ENCODE measurements around the gene TRAF3. TPM values are rescaled to one million over a fixed set of nuclear protein-coding genes. Genes with fewer than 3 reads are reported as not detected.
"Not testable (repeated sequence)": the region's sequence is repeated elsewhere in the genome, so short reads cannot be mapped to it uniquely, and the experiment has no call there.

Gene TRAF3
- total RNA-seq, 1 experiment from 2014 or later = 14.0 TPM

DNA sequence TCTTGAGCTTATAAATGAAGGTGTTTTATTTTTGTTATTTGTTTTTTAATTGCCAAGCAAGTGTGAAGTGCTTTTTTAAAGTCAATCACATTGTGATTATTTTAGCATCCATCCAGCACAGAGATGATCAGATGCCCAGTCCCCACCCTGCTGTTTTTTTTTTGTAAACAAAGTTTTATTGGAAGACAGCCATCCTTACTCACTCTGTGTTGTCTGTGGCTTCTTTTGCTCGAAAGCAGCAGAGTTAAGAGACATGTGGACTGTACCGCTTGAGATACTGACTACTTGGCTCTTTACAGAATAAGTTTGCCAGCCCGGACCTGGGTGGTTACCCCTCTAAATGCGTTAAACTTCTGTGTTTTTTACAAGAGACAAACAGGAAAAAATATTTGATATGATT, 114.3 kb downstream of the TRAF3 start:
- peak; percentile 4 for DNase-seq (ENCODE audit: low spot score)

DNA sequence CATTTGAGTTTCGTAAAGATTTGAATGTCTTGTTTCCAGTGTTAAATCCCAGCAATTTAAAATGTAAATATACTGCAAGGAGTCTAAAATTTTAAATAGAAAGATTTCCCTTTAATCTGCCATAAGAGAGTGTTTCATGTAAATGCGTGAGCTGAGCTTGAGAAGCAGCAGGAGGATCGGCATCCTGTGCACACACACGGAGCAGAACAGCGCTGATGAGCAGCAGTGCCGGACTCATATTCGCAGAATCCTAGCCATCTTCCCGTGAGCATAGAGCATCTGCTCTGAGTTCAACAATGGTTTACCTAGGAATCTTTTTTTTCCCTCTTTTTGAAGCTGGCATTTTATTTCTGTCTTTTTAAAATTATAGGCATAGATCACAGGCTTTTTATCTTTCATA, 115.4 kb downstream of the TRAF3 start:
- no peak for DNase-seq (ENCODE audit: low spot score)

DNA sequence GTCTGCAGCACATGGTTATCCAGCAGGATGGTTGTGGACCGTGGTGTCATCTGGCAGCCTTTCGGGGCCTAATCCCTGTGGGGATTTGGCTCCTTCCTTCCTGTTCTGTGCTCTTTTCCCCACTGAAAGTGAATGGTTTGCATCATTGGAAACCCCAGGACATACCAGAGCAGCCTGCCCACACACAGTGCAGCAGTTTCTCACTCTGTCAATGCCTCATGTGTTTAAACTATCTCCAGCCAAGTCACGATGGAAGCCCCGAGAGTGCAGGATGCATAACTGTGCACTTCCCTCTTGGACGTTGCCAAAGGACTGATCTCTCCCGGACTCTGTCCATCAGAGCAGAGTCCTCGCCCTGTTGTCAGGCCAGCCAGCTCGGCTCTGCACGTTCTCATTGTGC, 116.2 kb downstream of the TRAF3 start:
- no peak for DNase-seq (ENCODE audit: low spot score)

DNA sequence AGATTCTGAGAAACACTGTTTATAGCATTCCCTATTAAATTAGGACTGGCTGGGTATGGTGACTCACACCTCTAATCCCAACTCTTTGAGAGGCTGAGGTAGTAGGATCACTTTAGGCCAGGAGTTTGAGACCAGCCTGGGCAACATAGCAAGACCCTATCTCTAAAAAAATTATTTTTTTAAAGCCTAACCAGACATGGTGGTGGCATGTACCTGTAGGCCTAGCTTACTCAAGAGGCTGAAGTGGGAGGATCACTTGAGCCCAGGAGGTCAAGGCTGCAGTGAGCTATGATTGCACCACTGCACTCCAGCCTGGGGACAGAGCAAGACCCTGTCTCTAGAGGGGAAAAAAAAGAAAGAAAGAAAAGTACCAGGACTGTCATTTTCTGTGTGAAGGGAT, 119.5 kb downstream of the TRAF3 start:
- not testable (repeated sequence) for DNase-seq (ENCODE audit: low spot score)

DNA sequence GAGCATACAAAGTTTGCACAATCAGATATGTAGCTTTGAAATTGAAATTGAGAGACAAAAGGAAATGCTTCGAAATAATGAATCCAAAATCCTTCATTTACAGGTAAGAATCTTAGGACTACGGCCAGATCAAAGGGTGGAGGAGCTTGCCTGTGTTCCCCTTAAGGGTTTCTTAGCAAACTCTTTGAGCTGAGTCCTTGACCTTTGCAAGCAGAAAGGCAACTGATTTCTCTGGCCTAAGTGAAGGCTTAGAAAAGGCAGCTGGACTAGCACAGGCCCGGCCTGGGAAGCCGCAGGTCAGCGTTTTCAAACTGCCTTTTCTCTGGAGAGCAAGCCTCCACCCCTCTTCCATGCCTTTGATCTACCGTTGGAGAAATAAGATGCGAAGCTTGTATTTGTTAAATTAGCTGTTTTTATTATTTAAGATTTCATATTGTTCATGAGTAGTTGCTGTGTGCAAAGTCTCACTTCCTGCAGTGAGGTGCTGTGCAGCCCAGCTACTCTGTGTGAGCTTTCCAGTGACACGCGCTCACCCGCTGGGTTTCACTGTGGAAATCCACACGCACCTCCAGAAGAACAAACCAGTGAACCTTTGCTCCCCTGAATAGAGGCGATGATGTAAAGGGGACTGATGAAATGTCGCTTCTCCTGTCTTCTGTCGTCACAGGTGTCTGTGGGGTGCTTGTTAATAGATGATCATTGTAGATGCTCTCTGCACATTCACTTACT, 120.2 kb downstream of the TRAF3 start:
- no peak for DNase-seq (ENCODE audit: low spot score)

DNA sequence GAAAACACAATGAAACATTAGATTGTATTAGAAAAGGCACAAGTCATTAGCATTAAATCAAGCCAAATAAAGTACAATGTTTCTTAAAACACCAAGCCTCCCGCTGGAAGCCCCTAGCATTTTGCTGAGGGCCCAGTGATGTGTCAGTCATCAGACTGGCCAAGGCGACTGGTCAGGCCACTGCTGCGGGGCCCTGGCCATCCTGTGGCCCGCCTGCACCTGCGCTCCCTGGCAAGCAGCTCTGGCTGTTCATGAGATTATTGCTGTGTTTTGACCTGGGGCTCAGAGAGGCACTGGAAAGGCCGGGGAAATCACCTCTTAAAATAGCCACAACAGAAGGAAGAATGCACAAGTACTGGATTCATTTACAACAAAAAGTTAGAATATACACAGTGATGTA, 121.0 kb downstream of the TRAF3 start:
- no peak for DNase-seq (ENCODE audit: low spot score)

DNA sequence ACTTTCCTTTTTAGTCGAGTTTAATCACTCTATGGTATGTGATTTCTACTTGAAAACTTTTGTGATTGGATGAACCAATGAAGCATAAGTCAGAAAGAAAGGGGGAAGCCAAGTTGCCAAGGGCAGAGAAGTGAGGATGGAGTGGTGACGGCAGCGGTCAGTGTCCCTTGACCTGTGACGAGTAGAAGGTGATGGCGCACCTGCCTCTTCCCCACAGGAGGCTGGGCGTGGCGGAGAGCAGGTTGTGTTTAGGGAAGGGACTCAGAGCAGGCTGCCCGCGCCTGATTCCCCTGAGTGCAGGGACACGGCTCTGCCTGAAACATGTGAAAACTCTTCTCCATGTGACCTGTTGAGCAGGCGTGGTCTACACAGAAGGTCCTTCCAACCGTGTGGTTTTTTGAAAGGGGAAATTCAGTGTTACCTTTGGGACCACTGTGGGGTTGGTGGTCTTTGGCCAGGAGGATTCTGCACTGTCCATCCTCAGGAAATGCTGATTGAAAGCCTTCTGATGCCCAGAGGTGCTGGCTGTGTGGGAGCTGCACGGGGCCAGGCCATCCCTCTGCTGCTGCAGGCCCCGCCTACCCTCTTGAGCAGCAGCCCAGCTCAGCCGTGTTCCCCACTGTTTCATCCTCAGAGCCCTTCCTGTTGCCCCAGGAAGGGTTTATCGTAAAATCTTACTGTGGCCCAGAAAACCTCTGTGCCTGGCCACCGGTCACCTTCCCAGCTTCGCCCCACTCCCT, 121.7 kb downstream of the TRAF3 start:
- DNase-seq (ENCODE audit: low spot score) = no peak

DNA sequence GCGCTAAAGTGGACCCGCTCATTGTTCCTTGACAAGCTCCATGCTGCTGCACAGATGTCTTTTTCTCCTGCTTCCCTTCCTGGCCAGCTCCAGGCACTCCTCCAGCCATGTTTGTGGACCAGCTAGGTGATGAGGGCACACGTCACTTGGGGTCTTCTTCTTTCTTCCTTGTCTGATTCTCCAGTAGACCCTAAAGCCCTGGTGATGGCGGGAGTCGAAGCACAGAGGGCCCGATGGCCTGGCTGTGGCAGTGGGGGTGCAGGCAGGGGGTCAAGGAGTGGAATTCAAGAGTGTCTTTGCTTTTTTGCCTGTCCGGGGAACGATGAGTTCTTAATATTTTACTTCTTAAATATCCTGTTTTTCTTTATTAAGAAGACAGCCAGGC, 122.3 kb downstream of the TRAF3 start:
- no peak for DNase-seq (ENCODE audit: low spot score)

DNA sequence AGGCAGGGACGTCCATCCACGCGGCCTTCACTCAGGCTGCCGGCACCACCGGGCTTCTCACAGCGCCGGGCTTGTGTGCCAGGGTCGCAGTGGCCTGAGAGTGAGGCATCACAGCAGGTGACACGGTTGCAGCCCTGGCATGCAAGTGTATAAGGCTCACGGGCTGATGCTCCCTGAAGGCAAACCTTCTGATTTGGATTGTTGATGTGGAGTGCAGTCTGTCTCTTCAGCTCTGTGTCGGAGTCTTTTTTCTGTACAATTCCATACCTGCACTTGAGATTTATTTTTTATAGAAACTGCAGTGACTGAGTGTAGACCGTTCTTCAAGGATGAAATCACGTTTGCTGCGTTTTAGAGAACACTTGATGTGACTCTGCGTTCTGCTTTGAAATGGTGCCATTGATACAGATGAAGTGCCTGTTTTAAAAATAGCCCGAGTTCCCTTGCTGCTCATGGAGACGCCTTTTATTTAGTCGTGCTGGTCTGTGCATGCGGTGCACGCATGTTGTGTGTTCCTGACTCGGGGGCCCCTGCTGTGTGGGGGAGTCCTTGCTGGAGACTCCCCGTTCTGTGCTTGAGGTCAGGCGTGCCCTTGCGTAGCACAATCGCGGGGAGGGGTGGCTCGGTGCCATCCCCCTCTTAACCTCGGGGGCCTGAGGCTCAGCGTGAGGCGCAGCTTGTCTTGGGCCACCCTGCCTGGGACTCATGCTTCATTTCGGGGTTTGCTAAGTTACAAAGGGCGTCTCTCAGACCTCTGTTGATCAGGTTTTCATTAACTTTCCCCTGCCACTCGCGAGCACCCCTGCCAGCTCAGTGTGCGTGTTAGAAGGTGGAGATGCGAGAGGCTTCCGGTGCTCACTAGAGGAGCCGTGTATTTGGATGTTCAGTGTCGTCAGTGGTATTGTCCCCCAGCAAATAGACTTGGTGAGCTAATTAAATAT, 123.7 kb downstream of the TRAF3 start:
- no peak for DNase-seq (ENCODE audit: low spot score)

DNA sequence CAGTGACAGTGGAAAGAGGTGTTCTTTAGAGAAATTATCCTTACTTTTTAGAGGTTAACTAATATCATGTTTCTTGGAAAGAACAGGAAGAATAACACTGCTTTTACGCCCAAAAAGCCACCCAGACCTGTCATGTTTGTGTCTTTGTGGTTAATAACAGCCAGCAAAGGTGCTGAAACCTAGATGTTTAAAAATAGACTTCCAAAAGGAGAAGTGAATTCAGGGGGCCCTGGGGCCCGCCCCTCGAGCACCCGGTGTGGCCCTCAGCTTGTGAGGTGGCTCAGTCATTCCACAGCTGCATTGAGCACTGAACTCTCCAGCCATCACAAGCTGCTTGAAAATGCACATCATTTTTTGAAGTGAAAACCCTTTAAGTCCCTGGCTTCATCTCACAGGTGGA, 124.4 kb downstream of the TRAF3 start:
- no peak for DNase-seq (ENCODE audit: low spot score)

DNA sequence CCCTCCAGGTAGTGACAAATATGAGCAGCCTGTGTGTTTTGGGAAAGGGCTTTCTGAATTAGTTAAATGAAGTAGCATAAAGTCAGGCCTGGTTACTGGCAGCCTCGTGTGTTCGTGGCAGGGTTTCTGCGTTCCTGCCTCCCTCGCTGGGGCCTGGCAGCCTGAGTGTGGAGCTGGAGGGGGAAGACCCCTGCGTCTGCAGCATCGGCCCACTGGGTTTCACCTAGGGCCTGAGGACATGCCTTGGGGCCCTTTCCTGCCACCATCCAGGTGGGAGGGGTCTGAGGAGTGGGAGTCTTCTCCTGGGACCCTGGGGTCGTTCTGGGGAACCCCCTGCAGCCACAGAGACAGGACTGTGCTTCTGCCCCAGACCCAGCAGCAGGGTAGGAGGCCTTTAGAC, 124.8 kb downstream of the TRAF3 start:
- no peak for DNase-seq (ENCODE audit: low spot score)

DNA sequence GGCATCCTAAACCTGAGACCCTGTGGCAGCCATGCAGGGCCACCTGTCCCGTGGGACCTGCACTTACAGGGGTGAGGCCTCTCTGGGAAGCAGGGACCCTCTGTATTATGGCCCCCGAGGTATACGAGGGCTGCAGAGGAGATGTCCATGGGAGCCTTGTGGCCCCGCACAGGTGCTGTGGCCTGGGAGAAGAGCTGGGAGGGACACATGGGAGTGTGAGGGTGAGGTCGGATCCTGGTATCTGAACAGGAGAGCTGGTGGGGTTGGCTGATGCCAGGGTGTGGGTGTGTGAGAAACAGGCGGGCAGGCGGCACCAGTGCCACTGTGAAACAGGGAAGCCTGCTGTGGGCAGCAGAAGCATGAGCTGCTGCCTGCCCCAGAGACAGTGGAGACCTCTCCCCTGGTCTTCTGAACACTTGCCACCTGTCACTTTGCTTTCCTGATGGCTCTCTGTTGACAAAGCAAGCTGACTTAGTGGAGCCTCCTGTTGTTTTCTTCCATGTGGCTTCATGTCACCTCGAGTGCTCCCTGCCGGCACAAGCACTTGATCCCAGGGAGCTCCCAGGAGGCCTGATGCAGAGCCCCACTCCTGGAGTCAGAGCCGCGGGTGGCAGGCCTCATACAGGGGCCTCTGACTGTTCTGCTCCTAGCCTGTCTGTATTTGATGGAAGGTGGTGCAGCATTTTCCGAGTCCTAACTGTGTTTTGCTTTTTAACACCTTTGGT, 125.4 kb downstream of the TRAF3 start:
- no peak for DNase-seq (ENCODE audit: low spot score)

DNA sequence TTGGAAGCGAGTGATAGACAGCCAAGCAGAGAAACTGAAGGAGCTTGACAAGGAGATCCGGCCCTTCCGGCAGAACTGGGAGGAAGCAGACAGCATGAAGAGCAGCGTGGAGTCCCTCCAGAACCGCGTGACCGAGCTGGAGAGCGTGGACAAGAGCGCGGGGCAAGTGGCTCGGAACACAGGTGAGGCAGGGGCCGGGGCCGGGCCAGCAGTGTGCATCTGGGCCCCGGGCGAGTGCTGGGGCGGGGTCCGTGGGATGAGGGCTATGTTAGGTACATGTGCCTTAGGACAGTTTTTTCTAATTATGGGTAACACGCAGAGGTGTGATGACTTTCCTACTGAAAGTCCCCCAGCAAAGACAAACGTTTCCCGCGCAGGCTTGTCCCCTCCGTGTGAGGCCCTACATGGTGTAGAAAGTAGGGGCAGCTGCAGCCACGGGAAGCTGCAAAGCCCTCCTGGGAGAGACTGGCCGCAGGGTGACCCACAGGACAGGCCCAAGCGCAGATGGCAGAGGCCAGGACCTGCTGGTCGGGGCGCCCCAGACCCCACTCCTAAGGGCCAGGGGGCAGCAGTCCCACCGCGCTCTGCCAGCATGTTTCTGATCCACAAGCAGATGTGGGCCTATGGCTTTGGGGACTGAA, 126.1 kb downstream of the TRAF3 start:
- no peak for DNase-seq (ENCODE audit: low spot score)

DNA sequence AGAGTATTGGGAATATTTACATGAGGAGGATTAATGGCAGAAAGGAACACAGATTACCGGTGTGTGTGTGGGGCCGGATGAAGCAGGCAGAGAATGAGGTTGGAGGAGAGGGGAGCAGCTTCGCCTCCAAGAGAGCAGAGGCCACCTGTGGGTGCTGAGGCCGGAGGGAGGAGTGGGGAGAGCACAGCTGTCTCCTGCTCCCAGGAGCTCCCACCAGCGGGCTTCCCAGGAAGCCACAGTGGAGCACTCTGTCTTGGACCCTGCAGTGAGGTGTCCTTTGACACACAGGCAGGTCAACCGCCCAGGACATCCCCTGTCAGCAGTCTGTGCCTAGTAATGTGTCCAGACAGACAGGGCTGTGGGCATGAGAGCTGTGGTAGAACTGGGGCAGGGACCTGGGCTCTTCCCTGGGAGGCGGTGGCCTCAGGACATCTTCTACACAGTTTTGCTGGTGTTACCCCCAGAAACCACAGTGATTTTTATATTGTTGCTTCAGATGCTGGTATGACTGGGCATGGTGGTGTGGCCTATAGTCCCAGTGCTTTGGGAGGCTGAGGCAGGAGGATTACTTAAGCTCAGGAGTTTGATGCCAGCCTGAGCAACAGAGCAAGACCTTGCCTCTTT, 126.8 kb downstream of the TRAF3 start:
- DNase-seq (ENCODE audit: low spot score) = no peak

DNA sequence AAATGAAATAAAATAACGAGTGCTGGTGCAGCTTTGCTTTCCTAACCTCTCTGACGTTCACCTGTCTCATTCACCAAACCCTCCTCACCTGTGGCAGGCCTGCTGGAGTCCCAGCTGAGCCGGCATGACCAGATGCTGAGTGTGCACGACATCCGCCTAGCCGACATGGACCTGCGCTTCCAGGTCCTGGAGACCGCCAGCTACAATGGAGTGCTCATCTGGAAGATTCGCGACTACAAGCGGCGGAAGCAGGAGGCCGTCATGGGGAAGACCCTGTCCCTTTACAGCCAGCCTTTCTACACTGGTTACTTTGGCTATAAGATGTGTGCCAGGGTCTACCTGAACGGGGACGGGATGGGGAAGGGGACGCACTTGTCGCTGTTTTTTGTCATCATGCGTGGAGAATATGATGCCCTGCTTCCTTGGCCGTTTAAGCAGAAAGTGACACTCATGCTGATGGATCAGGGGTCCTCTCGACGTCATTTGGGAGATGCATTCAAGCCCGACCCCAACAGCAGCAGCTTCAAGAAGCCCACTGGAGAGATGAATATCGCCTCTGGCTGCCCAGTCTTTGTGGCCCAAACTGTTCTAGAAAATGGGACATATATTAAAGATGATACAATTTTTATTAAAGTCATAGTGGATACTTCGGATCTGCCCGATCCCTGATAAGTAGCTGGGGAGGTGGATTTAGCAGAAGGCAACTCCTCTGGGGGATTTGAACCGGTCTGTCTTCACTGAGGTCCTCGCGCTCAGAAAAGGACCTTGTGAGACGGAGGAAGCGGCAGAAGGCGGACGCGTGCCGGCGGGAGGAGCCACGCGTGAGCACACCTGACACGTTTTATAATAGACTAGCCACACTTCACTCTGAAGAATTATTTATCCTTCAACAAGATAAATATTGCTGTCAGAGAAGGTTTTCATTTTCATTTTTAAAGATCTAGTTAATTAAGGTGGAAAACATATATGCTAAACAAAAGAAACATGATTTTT, 128.2 kb downstream of the TRAF3 start:
- no peak for DNase-seq (ENCODE audit: low spot score)

DNA sequence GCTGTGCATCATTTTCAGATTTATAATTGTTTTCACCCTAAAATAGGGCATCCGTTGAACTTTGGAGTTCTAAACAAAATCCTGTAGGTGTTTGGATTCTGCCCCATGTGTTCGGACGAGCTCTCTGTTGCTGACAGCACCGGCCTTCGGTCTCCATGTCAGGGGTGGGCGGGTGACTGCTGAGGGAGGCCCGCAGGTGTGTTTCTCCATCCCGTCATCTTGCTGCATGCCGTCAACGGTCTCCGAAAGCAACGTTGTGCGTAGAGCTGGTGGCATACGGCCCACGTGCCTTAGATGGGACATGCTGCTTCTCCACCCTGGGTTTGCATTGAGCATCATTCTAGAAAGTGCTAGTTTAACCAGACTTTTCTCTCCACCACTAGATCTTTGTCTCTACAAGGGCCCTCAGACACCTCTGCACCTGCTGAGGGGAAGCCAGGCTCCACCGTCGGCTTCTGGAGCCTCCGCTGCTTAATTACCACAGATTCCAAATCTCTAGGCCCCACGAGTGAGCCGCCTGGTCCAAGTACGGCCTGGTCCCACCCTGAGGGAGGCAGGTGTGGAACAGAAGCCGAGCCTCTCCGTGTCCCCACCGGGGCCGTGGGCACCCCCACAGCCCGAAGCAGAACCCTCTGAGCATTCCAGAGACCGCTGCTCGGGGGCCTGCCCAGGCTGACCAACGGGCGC, 129.5 kb downstream of the TRAF3 start:
- DNase-seq (ENCODE audit: low spot score) = no peak

DNA sequence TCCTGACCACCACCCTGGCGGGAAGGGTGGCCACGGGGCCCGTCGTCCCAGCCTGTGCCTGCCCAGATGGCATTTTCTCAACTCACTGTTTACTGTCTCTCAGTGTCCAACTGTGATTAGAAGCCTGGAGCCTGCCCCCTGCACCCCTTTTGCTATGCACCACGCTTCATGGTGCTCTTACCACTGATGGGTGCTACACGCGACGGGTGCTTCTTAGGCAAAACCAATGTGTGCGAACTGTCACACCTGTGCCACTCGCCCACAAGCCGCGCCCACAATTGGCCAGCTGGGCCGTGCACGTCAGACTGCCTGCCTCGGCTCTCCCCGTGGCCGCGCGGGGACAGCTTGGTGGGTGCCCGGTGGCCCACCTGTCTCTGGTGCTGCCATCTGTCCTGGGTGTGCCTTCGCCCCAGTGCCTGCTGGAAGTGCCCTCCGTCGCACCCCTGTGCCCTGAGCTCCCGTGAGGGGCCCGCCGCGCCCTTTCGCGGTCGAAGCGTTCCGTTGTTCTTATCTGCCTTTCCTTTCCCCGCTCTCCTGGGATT, 130.1 kb downstream of the TRAF3 start:
- DNase-seq (ENCODE audit: low spot score) = no peak

DNA sequence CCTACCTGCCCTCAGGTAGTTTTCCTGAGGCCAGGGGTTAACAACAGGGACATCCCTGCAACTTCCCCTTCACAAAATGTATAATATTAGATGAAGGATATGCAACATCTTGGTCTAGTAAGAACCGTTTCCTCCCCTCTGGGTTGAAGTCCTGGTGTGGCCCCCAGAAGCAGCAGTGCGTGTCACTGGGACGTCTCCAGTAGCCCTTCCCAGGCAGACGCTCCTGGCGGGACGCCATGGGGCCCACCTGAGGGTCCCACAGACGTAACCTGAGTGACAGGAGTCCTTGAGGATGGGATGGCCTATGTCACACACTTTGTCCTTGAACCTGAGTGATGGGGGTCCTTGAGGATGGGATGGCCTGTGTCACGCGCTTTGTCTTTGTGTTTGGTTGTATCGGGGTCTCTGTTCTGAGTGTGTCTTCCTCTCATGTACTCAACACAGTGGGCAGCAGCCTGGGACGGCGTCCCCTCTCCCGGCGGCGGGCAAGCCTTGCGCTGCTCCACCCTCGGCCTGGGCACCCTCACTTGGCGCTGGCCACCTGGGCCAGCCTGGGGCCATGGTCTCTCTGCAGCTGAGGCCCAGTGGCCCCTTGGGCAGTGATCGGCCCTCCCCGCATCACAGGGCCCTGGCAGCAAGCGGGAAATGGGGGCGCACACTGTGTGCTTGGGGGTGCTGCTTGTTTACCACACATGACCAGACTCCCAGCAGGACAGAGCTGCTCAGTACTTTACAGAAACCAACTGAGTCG, 130.9 kb downstream of the TRAF3 start:
- no peak for DNase-seq (ENCODE audit: low spot score)
